Measurements from ENCODE around the gene PSG5. TPM values are rescaled to one million over a fixed set of nuclear protein-coding genes. Genes with fewer than 3 reads are reported as not detected.
A peak's percentile ranks its signal among the peaks of the same experiment; 100 is the strongest.
"Not testable (repeated sequence)": the region's sequence is repeated elsewhere in the genome, so short reads cannot be mapped to it uniquely, and the experiment has no call there.

Gene PSG5
- total RNA-seq, 1 experiment from 2014 or later, result 9.5 TPM

- H3K9me3 ChIP-seq, H3K36me3 ChIP-seq, H3K27me3 ChIP-seq, DNase-seq, H3K4me3 ChIP-seq: not testable (repeated sequence)
These were observed 11.5 kb upstream of the PSG5 start for GRCh38 chr19:43197666-43198397.

GRCh38 chr19:43194397-43194796 lies 8.1 kb upstream of the PSG5 start:
- not testable (repeated sequence) for DNase-seq, H3K4me3 ChIP-seq, H3K9me3 ChIP-seq, H3K27me3 ChIP-seq, H3K36me3 ChIP-seq

GRCh38 chr19:43192381-43193155 lies 6.2 kb upstream of the PSG5 start:
- DNase-seq, H3K4me3 ChIP-seq, H3K9me3 ChIP-seq, H3K36me3 ChIP-seq, H3K27me3 ChIP-seq: not testable (repeated sequence)

DNA sequence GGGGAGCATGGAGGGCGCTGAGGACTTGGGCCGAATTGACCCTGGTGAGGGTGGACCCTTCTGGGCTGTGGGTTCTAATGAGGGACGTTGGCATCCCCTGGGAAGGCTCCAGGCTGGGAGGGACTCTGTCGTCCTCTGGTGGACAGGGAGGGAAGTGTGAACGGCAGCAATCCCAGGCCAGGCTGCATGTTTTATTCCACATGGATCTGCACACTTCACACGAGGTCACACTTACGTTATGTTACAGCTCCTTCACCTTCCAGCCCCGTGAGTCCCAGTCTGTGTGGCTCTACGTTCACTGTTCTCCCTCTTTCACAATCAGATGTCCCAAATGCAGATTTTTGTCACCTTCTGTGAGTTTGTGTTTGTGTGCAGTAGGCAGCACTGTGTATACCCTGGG lies 1.8 kb upstream of the PSG5 start:
- not testable (repeated sequence) for H3K9me3 ChIP-seq, H3K36me3 ChIP-seq, H3K27me3 ChIP-seq, DNase-seq, H3K4me3 ChIP-seq

DNA sequence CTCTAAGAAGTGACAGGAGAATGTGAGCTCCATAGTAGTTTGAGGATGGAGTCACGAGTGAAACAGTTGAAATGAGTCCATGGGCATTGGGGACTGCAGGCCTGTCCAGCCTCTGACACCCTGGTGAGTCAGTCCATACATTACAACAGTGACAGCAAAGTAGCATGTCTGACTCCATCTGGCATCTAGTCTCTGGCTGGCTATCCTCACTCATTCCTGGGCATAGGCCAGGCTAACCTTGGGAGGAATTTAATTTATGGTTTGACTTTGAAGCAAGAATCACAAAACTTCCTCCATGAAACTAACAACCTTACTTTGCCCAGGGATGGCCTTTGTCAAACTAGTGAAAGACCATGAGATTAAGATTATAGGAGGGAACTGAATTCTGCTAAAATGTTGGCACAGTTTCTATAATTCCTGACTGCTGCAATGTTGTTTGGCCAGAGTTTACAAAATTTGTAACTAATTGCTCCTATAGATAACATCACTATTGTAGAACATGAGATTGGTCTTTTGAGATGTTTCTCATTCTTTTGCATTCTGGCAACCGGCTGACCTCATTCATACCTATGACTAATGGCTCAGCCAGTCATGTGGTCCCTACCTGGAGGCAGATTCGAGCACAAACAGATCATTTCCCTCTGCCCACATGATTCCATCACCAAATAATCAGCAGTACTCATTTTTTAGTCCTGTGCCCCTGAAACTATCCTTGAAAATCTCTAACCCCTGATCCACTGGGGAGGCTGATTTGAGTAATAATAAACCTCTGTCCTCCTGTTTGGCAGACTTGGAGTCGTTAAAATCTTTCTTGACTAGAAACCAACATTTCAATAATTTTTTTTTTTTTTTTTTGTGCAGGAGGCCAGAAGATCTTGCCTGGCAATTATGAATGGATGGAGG lies 4.2 kb downstream of the PSG5 start:
- H3K27me3 ChIP-seq, result not testable (repeated sequence)

DNA sequence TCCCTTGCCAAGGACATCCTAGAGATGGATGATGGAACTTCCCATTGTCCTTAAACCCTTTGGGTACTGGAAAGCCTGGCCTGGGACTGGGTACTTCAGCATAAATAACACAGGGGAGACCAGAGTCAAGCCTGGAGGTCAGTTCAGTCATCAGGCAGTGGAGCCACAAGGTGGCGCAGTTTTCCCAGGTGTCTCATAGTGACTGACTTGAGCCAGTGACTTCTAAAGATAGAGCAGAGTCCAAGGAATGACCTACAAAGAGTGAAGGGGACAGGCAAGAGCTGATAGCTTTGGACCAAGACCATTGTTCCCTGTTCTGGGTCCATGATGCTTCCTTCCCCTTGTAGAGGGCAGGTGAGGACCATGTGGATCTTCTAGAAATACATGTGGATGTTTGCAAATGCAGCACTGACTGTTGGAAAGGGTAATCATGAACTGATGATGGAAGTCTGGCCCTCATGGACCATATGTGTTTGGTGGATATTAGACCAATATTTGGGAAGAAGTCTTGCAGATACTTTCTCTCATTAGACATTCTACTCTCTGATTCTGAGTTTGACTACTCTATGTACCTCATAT lies 6.7 kb downstream of the PSG5 start:
- H3K4me3 ChIP-seq, H3K9me3 ChIP-seq, H3K27me3 ChIP-seq, DNase-seq, H3K36me3 ChIP-seq: not testable (repeated sequence)

More for the DNA sequence above, 4.2 kb downstream of the PSG5 start:
- DNase-seq, result peak; percentile 90
- not testable (repeated sequence) for H3K9me3 ChIP-seq, H3K36me3 ChIP-seq, H3K4me3 ChIP-seq

DNA sequence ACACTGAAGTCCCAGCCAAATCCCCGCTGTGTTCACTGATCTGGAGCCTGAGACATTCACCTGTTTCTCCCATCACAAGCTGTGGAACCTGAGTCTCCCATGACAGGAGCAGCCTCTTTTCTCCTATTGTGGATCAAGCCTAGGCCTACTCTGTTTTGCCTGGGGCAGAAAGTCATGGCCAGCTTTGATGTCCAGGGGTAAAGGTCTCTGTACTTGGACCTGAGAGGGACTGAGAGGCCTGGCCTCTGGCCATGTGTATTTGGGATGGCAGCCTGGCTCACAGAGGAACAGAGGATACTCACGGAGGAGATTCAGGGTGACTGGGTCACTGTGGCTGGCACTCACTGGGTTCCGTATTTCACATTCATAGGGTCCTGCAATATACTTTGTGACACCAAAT lies 7.8 kb downstream of the PSG5 start:
- DNase-seq, H3K4me3 ChIP-seq, H3K9me3 ChIP-seq, H3K27me3 ChIP-seq, H3K36me3 ChIP-seq: not testable (repeated sequence)

GRCh38 chr19:43165906-43166305 lies 20.4 kb downstream of the PSG5 start:
- H3K9me3 ChIP-seq, H3K27me3 ChIP-seq, H3K36me3 ChIP-seq, H3K4me3 ChIP-seq, DNase-seq: not testable (repeated sequence)

- DNase-seq, H3K9me3 ChIP-seq, H3K36me3 ChIP-seq, H3K4me3 ChIP-seq, H3K27me3 ChIP-seq: not testable (repeated sequence)
These were observed 23.2 kb downstream of the PSG5 start for GRCh38 chr19:43163135-43163534.

DNA sequence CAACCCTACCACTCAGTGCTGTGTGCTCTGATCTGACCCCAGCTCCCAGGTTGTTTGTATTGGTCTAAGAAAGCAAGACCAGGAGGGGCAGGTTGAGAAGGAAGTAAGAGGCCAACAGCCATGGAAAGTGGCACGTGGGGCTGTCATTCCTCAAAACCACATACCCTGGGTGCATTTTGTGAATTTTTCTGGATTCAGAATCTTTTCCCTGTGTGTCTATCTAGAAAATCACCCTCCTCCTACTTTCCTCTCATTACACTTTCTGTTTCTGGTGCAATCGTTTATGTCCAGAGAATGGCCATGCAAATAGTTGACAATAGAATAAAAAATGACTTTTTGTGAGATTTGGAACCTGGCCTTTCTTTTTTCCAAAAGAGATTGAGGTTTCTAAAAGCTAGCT lies 24.1 kb downstream of the PSG5 start:
- H3K27me3 ChIP-seq, H3K36me3 ChIP-seq, H3K9me3 ChIP-seq, DNase-seq, H3K4me3 ChIP-seq: not testable (repeated sequence)

- Histone ChIP-seq H3K27me3 (no peaks in the 10 kb centered on the region), H3K36me3 (no peaks in the 10 kb centered on the region), H3K9me3 (no peaks in the 10 kb centered on the region), H3K4me3 (no peak overlapping the region)
- DNase-seq, result no peak
These were observed 34.1 kb downstream of the PSG5 start for GRCh38 chr19:43152214-43152613.

GRCh38 chr19:43149788-43150187 lies 36.5 kb downstream of the PSG5 start:
- not testable (repeated sequence) for H3K9me3 ChIP-seq, H3K4me3 ChIP-seq
- peak; percentile 48 for DNase-seq

GRCh38 chr19:43148233-43148632 lies 38.1 kb downstream of the PSG5 start:
- DNase-seq, result peak; percentile 61
- no peaks in the 10 kb centered on the region for H3K9me3 ChIP-seq
- no peaks in the 10 kb centered on the region for H3K27me3 ChIP-seq
- no peaks in the 10 kb centered on the region for H3K36me3 ChIP-seq
- no peak overlapping the region for H3K4me3 ChIP-seq

More at GRCh38 chr19:43149788-43150187, 36.5 kb downstream of the PSG5 start:
- H3K36me3 ChIP-seq, H3K27me3 ChIP-seq: not testable (repeated sequence)

DNA sequence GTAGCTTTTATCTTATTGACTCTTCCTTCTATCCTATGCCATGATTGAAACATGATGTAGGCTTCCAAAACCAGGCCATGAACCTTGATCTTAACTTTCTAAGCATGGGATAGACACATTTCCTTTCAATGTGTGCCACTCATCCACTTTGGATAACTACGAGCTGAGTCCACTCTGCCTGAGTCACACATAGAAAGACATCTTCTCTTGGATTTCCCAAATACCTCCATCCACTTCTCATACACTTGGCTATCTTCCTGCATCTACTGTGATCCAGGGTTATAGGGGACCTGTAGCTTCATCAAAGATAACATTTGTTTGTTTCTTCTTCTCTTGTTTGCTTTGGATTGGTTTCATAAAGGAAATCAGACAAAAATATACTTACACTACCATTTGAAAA lies 44.6 kb downstream of the PSG5 start:
- not testable (repeated sequence) for H3K36me3 ChIP-seq, H3K27me3 ChIP-seq, H3K9me3 ChIP-seq, H3K4me3 ChIP-seq
- peak; percentile 50 for DNase-seq

- H3K36me3 ChIP-seq, result no peaks in the 10 kb centered on the region
- DNase-seq, result peak; percentile 65
- no peak overlapping the region for H3K4me3 ChIP-seq
- H3K27me3 ChIP-seq, result no peaks in the 10 kb centered on the region
- peaks cover 5% of the 10 kb centered on the region; the same call in 1 of the 2 replicates for H3K9me3 ChIP-seq
These were observed 53.6 kb downstream of the PSG5 start for GRCh38 chr19:43132696-43133095.

DNA sequence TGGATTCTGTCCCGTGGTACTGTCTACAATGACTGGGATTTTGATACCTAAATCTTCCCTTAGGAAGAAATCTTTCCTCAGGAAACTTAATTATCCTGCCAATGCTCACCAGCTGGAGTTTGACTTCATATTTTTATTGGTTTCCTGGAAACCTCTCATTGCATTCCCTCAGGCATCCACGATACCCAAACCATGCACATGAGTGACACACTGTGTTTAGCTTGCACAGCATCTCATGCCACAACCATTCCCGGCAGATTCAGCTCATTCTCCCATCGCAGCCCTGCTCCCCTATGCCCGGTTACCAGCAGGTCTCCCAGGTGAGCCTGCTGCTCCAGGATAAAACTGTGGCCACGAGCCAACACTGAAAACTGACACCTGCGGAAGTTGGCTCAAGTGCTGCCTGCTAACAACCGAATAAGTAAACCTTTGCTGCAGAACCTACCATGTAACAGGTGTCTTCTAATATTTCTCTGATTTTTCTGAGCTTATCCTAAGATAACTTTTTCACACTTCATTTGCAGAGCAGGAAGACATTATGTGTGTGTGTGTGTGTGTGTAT lies 55.0 kb downstream of the PSG5 start:
- H3K9me3 ChIP-seq, H3K4me3 ChIP-seq, H3K36me3 ChIP-seq, DNase-seq, H3K27me3 ChIP-seq: not testable (repeated sequence)

- H3K4me3 ChIP-seq, H3K27me3 ChIP-seq, DNase-seq, H3K9me3 ChIP-seq, H3K36me3 ChIP-seq: not testable (repeated sequence)
These were observed 57.1 kb downstream of the PSG5 start for GRCh38 chr19:43129197-43129596.

All from MG63 (cell line).